Endodermal cell (in vitro differentiated cells): ENCODE measurements around the gene PRSS33. TPM values are rescaled to one million over a fixed set of nuclear protein-coding genes. Genes with fewer than 3 reads are reported as not detected.
A peak's percentile ranks its signal among the peaks of the same experiment; 100 is the strongest.

ENCODE experiments used
- DNase-seq: peaks from one replicate; pipeline ENCODE4 v3.0.0-alpha.2; 2017
- H3K27ac ChIP-seq: 2 replicates; pipeline ENCODE4 v1.5.1; 2013; ENCODE audit warnings: mild to moderate bottlenecking, low read depth, low read length, moderate library complexity
- H3K27me3 ChIP-seq: 2 replicates; pipeline ENCODE4 v1.6.1; 2013; ENCODE audit warnings: mild to moderate bottlenecking, low read length, moderate library complexity; ENCODE audit not compliant: insufficient read depth, control insufficient read depth, poor library complexity, severe bottlenecking
- H3K36me3 ChIP-seq: 2 replicates; pipeline ENCODE4 v1.7.0; 2013; ENCODE audit warnings: mild to moderate bottlenecking, low read length, moderate library complexity; ENCODE audit not compliant: control insufficient read depth, insufficient read depth
- H3K4me1 ChIP-seq: one replicate; pipeline ENCODE4 v1.7.0; 2013; ENCODE audit warnings: low read length; ENCODE audit not compliant: control insufficient read depth, insufficient read depth
- H3K4me3 ChIP-seq: 2 replicates; pipeline ENCODE4 v1.5.1; 2013; ENCODE audit warnings: mild to moderate bottlenecking, low read length, moderate library complexity
- H3K9ac ChIP-seq: 2 replicates; pipeline ENCODE4 v1.6.1; 2013; ENCODE audit warnings: mild to moderate bottlenecking, low read length, moderate library complexity; ENCODE audit not compliant: poor library complexity, severe bottlenecking; ENCODE audit errors: extremely low read depth
- H3K9me3 ChIP-seq: 2 replicates; pipeline ENCODE4 v1.6.1; 2013; ENCODE audit warnings: mild to moderate bottlenecking, low read length, moderate library complexity; ENCODE audit not compliant: control insufficient read depth
- H3K27ac Mint-ChIP-seq: 2 replicates; pipeline ENCODE4 v1.8.0; 2020; ENCODE audit warnings: mixed read lengths
- H3K27me3 Mint-ChIP-seq: 2 replicates; pipeline ENCODE4 v1.8.0; 2021; ENCODE audit warnings: mild to moderate bottlenecking, mixed read lengths; ENCODE audit not compliant: insufficient read depth
- H3K36me3 Mint-ChIP-seq: 2 replicates; pipeline ENCODE4 v1.8.0; 2020; ENCODE audit warnings: low read depth, mixed read lengths
- H3K4me1 Mint-ChIP-seq: 2 replicates; pipeline ENCODE4 v1.8.0; 2020; ENCODE audit warnings: mixed read lengths
- H3K4me3 Mint-ChIP-seq: 2 replicates; pipeline ENCODE4 v1.8.0; 2020; ENCODE audit warnings: mild to moderate bottlenecking, moderate library complexity, mixed read lengths
- H3K9me3 Mint-ChIP-seq: 2 replicates; pipeline ENCODE4 v1.8.0; 2020; ENCODE audit warnings: mild to moderate bottlenecking, mixed read lengths
- WGBS, 2 experiments: methylation state at CpG; one replicate each; pipeline versions ENCODE4 v1.1.5 to v1.1.7; 2013; ENCODE audit warnings: missing lambda C conversion rate in 2 of 2, mixed read lengths in 1 of 2; ENCODE audit not compliant: insufficient coverage in 1 of 2, insufficient read length in 1 of 2; 5-methylcytosine and 5-hydroxymethylcytosine counted together
- total RNA-seq, 2 donors: library from RNA; stranded (reverse); fragmentation: NEBNext Ultra II Directional in 1 of 2; extraction: Animal tissue kit (Norgen Biotek cat#: 25700) in 1 of 2; gene quantifications; 2 replicates in 1 of 2; 3 replicates in 1 of 2; pipeline ENCODE4 v1.2.1, GENCODE V29; 2021
- TF ChIP-seq, protein P1 (sequence below): fragments of 200-600 bp; sonication (generic); conservative IDR thresholded peaks from 2 replicates; pipeline ENCODE4 v1.5.0; 2021; ENCODE audit warnings: antibody characterized with exemption, mild to moderate bottlenecking

PRSS33 gene
- total RNA-seq, 2 donors from 2014 or later: 0.35 TPM; not detected in 1

DNA sequence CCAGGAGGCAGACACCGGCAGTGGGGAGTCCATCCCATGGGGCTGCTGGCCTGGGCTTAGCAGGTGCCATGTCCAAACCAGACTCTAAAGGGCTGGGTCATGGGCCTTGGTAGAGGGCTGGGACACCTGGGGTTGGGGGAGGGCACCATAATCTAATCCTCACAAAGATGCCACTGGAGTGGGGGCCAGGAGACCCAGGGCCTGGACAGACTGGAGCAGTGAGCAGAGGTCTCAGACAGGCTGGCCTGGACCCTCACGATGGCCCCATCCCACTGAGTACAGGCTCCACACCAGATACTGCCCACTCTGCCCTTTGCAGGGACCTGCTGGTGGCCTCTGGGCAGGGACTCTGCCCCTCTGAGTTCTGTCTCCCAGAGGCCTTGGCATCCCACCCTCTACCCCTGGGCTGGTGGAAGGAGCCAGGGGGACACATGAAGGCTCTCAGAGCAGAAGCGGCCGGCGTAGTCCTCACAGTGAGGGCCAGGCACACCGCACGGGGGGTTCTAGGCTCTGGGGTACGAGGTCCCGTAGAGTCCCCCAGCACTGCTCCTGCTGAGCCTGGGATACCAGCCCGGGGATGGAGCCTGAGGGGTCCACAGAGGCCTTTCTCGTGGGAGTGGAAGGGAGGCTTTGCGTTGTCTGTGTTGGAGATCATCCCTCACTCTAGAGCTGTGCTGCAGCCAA lies 44.9 kb downstream of the PRSS33 start:
- DNase-seq: no peak
- no peaks in the 10 kb centered on the region for H3K4me1 ChIP-seq
- no peaks in the 10 kb centered on the region for H3K36me3 ChIP-seq
- Mint-ChIP-seq H3K4me3 (no peak overlapping the region), H3K4me1 (peaks cover 2% of the 10 kb centered on the region), H3K27ac (no peak overlapping the region), H3K27me3 (no peaks in the 10 kb centered on the region), H3K9me3 (no peaks in the 10 kb centered on the region), H3K36me3 (no peaks in the 10 kb centered on the region)
- 93 to 100% methylated on average over 5 to 12 of the region's 12 CpGs for WGBS, 2 experiments
- no peak overlapping the region for H3K9ac ChIP-seq
- no peaks in the 10 kb centered on the region for H3K9me3 ChIP-seq
- TF ChIP-seq, protein P1, sequence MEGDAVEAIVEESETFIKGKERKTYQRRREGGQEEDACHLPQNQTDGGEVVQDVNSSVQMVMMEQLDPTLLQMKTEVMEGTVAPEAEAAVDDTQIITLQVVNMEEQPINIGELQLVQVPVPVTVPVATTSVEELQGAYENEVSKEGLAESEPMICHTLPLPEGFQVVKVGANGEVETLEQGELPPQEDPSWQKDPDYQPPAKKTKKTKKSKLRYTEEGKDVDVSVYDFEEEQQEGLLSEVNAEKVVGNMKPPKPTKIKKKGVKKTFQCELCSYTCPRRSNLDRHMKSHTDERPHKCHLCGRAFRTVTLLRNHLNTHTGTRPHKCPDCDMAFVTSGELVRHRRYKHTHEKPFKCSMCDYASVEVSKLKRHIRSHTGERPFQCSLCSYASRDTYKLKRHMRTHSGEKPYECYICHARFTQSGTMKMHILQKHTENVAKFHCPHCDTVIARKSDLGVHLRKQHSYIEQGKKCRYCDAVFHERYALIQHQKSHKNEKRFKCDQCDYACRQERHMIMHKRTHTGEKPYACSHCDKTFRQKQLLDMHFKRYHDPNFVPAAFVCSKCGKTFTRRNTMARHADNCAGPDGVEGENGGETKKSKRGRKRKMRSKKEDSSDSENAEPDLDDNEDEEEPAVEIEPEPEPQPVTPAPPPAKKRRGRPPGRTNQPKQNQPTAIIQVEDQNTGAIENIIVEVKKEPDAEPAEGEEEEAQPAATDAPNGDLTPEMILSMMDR: no peak
- H3K27me3 ChIP-seq: no peaks in the 10 kb centered on the region
- H3K4me3 ChIP-seq: no peak overlapping the region
- H3K27ac ChIP-seq: no peak overlapping the region

DNA sequence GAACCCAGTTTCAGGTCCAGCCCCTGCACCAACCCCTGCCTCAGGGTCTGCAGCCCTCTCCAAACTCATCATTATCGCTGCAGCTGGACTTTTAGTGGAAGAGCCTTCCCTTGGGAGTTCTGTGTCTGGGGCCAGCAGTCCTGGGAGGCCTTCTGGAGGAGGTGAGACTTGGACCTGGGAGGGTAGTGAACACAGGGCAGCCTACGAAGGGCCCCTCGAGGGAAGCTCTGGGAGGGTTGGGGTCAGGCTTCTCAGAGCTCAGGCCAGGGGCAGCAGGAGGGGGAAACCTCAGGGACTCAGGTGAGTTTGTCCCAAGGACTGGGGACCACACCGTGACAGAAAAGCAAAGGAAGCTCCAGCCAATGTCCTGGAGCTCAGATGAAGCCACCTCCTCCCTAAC lies 46.2 kb downstream of the PRSS33 start:
- Histone ChIP-seq H3K36me3 (no peaks in the 10 kb centered on the region), H3K27me3 (no peaks in the 10 kb centered on the region), H3K4me3 (no peak overlapping the region), H3K27ac (no peak overlapping the region), H3K4me1 (no peaks in the 10 kb centered on the region), H3K9ac (no peak overlapping the region), H3K9me3 (no peaks in the 10 kb centered on the region)
- TF ChIP-seq, protein P1: no peak
- Mint-ChIP-seq H3K4me3 (no peak overlapping the region), H3K27ac (peak overlapping the region; percentile 55), H3K36me3 (no peaks in the 10 kb centered on the region), H3K27me3 (no peaks in the 10 kb centered on the region), H3K9me3 (no peaks in the 10 kb centered on the region), H3K4me1 (peaks cover 2% of the 10 kb centered on the region)
- no peak for DNase-seq
- 92 to 100% methylated on average over 1 to 4 of the region's 4 CpGs for WGBS, 2 experiments

DNA sequence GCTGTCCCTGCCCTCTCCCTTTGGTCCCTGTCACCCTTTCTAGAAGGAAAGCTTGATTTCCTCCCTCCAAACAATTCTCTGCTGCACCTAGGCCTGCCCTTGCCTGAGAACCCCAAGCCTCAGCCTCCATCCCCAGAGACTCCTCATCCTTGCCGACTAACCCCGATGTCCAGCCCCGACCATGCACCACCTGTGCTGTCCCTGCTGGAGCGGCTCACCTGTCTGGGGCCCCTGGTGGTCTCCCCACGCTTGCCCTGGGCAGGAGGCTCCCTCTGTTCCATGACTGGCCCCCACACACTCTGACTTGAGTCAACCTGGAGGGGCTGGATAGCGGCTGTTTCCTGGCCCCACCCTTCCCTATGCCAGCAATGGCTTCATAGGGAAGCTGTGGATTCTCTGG lies 46.9 kb downstream of the PRSS33 start:
- TF ChIP-seq, protein P1: no peak
- Mint-ChIP-seq H3K36me3 (no peaks in the 10 kb centered on the region), H3K9me3 (no peaks in the 10 kb centered on the region), H3K4me3 (no peak overlapping the region), H3K4me1 (peaks cover 2% of the 10 kb centered on the region), H3K27me3 (no peaks in the 10 kb centered on the region), H3K27ac (peak overlapping the region; percentile 80)
- Histone ChIP-seq H3K4me1 (no peaks in the 10 kb centered on the region), H3K9ac (no peak overlapping the region), H3K9me3 (no peaks in the 10 kb centered on the region), H3K27ac (no peak overlapping the region), H3K36me3 (no peaks in the 10 kb centered on the region), H3K4me3 (no peak overlapping the region), H3K27me3 (no peaks in the 10 kb centered on the region)
- 93 to 100% methylated on average over 2 to 6 of the region's 6 CpGs for WGBS, 2 experiments
- DNase-seq: no peak
